CD1c-positive myeloid dendritic cell (primary cell): Measurements from ENCODE around the gene LTC4S.
"Not testable (repeated sequence)": the region's sequence is repeated elsewhere in the genome, so short reads cannot be mapped to it uniquely, and the experiment has no call there.

ENCODE experiments used
- DNase-seq: peaks from one replicate; pipeline ENCODE4 v3.0.0-alpha.2; 2016; ENCODE audit errors: extremely low spot score

The LTC4S gene

GRCh38 chr5:179825655-179826182, 31.9 kb downstream of the LTC4S start:
- no peak for DNase-seq

GRCh38 chr5:179827680-179828079, 33.9 kb downstream of the LTC4S start:
- peak; percentile 88 for DNase-seq

- no peak for DNase-seq
Measured at GRCh38 chr5:179828756-179829421, 35.1 kb downstream of the LTC4S start.

GRCh38 chr5:179829732-179830435, 36.1 kb downstream of the LTC4S start:
- DNase-seq: no peak

- DNase-seq: no peak
Measured at GRCh38 chr5:179830818-179831468, 37.2 kb downstream of the LTC4S start.

GRCh38 chr5:179832039-179832745, 38.4 kb downstream of the LTC4S start:
- DNase-seq: no peak

- no peak for DNase-seq
Measured at GRCh38 chr5:179833056-179833708, 39.4 kb downstream of the LTC4S start.

- no peak for DNase-seq
Measured at GRCh38 chr5:179833709-179834070, 39.9 kb downstream of the LTC4S start.

- DNase-seq: no peak
Measured at GRCh38 chr5:179834120-179834519, 40.3 kb downstream of the LTC4S start.

- DNase-seq: not testable (repeated sequence)
Measured at GRCh38 chr5:179834871-179835270, 41.1 kb downstream of the LTC4S start.

GRCh38 chr5:179836225-179837019, 42.6 kb downstream of the LTC4S start:
- DNase-seq: peak; percentile 35

- DNase-seq: no peak
Measured at GRCh38 chr5:179837076-179838011, 43.6 kb downstream of the LTC4S start.

GRCh38 chr5:179839328-179840256, 45.8 kb downstream of the LTC4S start:
- DNase-seq: no peak

GRCh38 chr5:179840321-179840720, 46.5 kb downstream of the LTC4S start:
- DNase-seq: no peak

GRCh38 chr5:179840766-179841165, 47.0 kb downstream of the LTC4S start:
- DNase-seq: no peak

GRCh38 chr5:179841621-179842020, 47.8 kb downstream of the LTC4S start:
- DNase-seq: no peak
